PFSK-1 (cell line): Measurements from ENCODE around the gene C19orf25.

ENCODE experiments used
- FOXP2 ChIP-seq: optimal IDR thresholded peaks from 2 replicates; pipeline ENCODE3; 2011; ENCODE audit warnings: borderline replicate concordance, control low read depth, inconsistent platforms; ENCODE audit not compliant: insufficient read depth; ENCODE audit errors: extremely low read length, extremely low read depth
- POLR2AphosphoS5 ChIP-seq: IDR thresholded peaks from 2 replicates; pipeline ENCODE4 v1.6.1; 2012; ENCODE audit warnings: low read depth, mild to moderate bottlenecking, control low read depth, low read length, moderate library complexity
- REST ChIP-seq, 2 experiments: IDR thresholded peaks; 2 replicates each; pipeline versions ENCODE4 v1.6.1 to v1.8.0; 2011 to 2012; ENCODE audit warnings: low read depth in 2 of 2, low read length in 2 of 2, control low read depth in 1 of 2, inconsistent platforms in 1 of 2, mild to moderate bottlenecking in 1 of 2, moderate library complexity in 1 of 2; ENCODE audit not compliant: insufficient read depth in 1 of 2
- SIN3A ChIP-seq: IDR thresholded peaks from 2 replicates; pipeline ENCODE4 v1.6.1; 2012; ENCODE audit warnings: mild to moderate bottlenecking, low read length, moderate library complexity, borderline replicate concordance; ENCODE audit not compliant: insufficient read depth

- TF ChIP-seq POLR2AphosphoS5 (no peak; the same call in 1 of the 2 replicates), SIN3A (no peak), FOXP2 (no peak), REST (IDR thresholded peaks at IDR 0.05; ENCODE audit: insufficient read depth in 1 of 2, low read depth in 2 of 2, low read length in 2 of 2) (no peak)
Observed at GRCh38 chr19:1438933-1439354, 40.1 kb downstream of the C19orf25 start.
